Measurements from ENCODE around the gene NUDT16L1.

DNA sequence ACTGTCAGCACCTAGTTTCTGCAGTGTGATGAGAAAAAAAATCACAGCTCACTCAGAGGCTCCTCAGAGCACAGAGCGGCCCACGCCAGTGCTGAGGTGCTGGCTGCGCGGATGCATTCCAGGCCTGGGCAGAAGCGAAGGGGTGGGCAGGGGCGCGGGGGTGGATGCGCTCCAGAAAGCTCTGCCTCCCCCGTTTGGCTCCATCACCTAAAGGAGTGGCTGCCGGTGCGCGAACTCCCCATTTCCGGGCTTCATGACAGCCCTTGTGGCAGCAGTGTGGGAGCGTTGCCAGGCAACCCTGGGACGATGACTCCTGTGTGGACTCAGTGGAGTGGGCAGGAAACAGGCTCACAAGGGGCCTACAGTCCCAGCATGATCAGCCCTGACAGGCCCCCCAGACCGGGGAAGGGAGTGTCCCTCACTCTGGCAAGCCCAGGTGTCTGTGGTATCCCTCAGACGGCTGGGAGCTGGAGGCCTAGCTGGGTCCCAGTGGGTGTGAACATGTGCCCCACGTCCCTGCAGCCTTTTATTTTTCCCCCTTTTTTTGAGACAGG lies 32.8 kb upstream of the NUDT16L1 start:
- TF ChIP-seq, protein P1, sequence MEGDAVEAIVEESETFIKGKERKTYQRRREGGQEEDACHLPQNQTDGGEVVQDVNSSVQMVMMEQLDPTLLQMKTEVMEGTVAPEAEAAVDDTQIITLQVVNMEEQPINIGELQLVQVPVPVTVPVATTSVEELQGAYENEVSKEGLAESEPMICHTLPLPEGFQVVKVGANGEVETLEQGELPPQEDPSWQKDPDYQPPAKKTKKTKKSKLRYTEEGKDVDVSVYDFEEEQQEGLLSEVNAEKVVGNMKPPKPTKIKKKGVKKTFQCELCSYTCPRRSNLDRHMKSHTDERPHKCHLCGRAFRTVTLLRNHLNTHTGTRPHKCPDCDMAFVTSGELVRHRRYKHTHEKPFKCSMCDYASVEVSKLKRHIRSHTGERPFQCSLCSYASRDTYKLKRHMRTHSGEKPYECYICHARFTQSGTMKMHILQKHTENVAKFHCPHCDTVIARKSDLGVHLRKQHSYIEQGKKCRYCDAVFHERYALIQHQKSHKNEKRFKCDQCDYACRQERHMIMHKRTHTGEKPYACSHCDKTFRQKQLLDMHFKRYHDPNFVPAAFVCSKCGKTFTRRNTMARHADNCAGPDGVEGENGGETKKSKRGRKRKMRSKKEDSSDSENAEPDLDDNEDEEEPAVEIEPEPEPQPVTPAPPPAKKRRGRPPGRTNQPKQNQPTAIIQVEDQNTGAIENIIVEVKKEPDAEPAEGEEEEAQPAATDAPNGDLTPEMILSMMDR (IDR thresholded peaks at IDR 0.05; ENCODE audit: low read depth, low read length) = no peak
- TF ChIP-seq EZH2phosphoT487 (IDR thresholded peaks at IDR 0.05; ENCODE audit: low read depth) = no peak

All from OCI-LY3 (cell line).